Body of pancreas (tissue), 4 donors: ENCODE results near the gene ERC1.

Experiments
- CTCF ChIP-seq, 7 experiments: fragments of 450-650 bp in 4 of 7; fragments of 200-600 bp in 3 of 7; sonication (generic) in 3 of 7; IDR thresholded peaks; one replicate each; pipeline ENCODE4 v1.5.1; 2016 to 2019; ENCODE audit warnings: antibody characterized with exemption in 7 of 7
- POLR2A ChIP-seq, 3 donors: fragments of 450-650 bp; IDR thresholded peaks; one replicate each; pipeline ENCODE4 v1.6.1; 2016; ENCODE audit warnings: antibody characterized with exemption in 3 of 3, mild to moderate bottlenecking in 2 of 3

- TF ChIP-seq CTCF (IDR thresholded peaks at IDR 0.05) = no peak
- TF ChIP-seq POLR2A (IDR thresholded peaks at IDR 0.05) = no peak
Observed at GRCh38 chr12:1044199-1044598, 53.2 kb downstream of the ERC1 start.
